Endothelial cell of umbilical vein (primary cell): Measurements from ENCODE around the gene OR56A3. TPM values are rescaled to one million over a fixed set of nuclear protein-coding genes. Genes with fewer than 3 reads are reported as not detected.

ENCODE experiments used
- BruUV-seq: library from RNA; stranded (reverse); fragments of 400-500 nt; replicated peaks from 2 replicates; lab custom pipeline; 2021; lab: Mats Ljungman, UMichigan
- CTCF ChIA-PET: fragments of 300-600, 350-600 bp; sonication (Branson Sonifier 250); formaldehyde crosslinking; loops from one replicate; lab custom pipeline; 2021; ENCODE audit warnings: antibody characterized with exemption, inconsistent platforms; lab: Charles Lee
- POLR2A ChIA-PET: fragments of 300-600, 350-600 bp; sonication (Branson Sonifier 250); formaldehyde crosslinking; loops from one replicate; lab custom pipeline; 2021; ENCODE audit warnings: antibody characterized with exemption, inconsistent platforms; lab: Charles Lee
- DNase-seq: peaks from one replicate; pipeline ENCODE4 v3.0.0-alpha.2; 2011; ENCODE audit warnings: low read depth, low spot score
- FAIRE-seq: peaks from 2 replicates; lab custom pipeline; 2011; peaks lifted over from hg19 to GRCh38; lab: Jason Lieb, UNC
- H2AFZ ChIP-seq: 2 replicates; pipeline ENCODE4 v1.6.0; 2012; ENCODE audit warnings: low read depth, low read length, control low read depth, inconsistent platforms
- H3K27ac ChIP-seq: 2 replicates; pipeline ENCODE4 v1.5.1; 2011; ENCODE audit warnings: low read depth, mild to moderate bottlenecking, control low read depth, low read length, moderate library complexity; ENCODE audit not compliant: insufficient read depth
- H3K27me3 ChIP-seq, 2 experiments: 2 replicates each; pipeline versions ENCODE4 v1.6.0 to v1.6.1; 2011; ENCODE audit warnings: low read length in 2 of 2, mixed read lengths in 1 of 2; ENCODE audit not compliant: control insufficient read depth in 2 of 2, insufficient read depth in 2 of 2
- H3K36me3 ChIP-seq, 2 experiments: 2 replicates in 1 of 2; 3 replicates in 1 of 2; pipeline ENCODE4 v1.5.1; 2011; ENCODE audit warnings: low read length in 2 of 2, mild to moderate bottlenecking in 1 of 2, moderate library complexity in 1 of 2; ENCODE audit not compliant: control insufficient read depth in 2 of 2, insufficient read depth in 2 of 2; ENCODE audit errors: extremely low read depth in 1 of 2
- H3K4me1 ChIP-seq: 3 replicates; pipeline ENCODE4 v1.5.1; 2011; ENCODE audit warnings: mild to moderate bottlenecking, low read length; ENCODE audit not compliant: control insufficient read depth, insufficient read depth; ENCODE audit errors: extremely low read depth
- H3K4me2 ChIP-seq: 2 replicates; pipeline ENCODE4 v1.6.1; 2011; ENCODE audit warnings: low read length, control low read depth, mixed read lengths; ENCODE audit not compliant: insufficient read depth
- H3K4me3 ChIP-seq, 3 experiments: fragments of 200-600 bp in 1 of 3; sonication (generic), shearing (Covaris generic) in 1 of 3; replicated peaks in 1 of 3; 2 replicates each; pipeline ENCODE4 v1.5.1; 2011 to 2016; ENCODE audit warnings: control low read depth in 3 of 3, low read length in 3 of 3, mild to moderate bottlenecking in 2 of 3, inconsistent platforms in 1 of 3, low read depth in 1 of 3, moderate library complexity in 1 of 3; ENCODE audit not compliant: insufficient read depth in 1 of 3
- H3K79me2 ChIP-seq: 2 replicates; pipeline ENCODE4 v1.6.0; 2012; ENCODE audit warnings: low read length, inconsistent platforms; ENCODE audit not compliant: control insufficient read depth, insufficient read depth
- H3K9ac ChIP-seq: replicated peaks from 2 replicates; pipeline ENCODE3; 2011; ENCODE audit warnings: low read length, control low read depth; ENCODE audit not compliant: insufficient read depth; ENCODE audit errors: extremely low read depth
- H3K9me1 ChIP-seq: replicated peaks from 3 replicates; pipeline ENCODE4 v1.6.0; 2011; ENCODE audit warnings: mild to moderate bottlenecking, low read length; ENCODE audit not compliant: control insufficient read depth, insufficient read depth; ENCODE audit errors: extremely low read depth
- H3K9me3 ChIP-seq: replicated peaks from 2 replicates; pipeline ENCODE4 v1.5.1; 2012; ENCODE audit warnings: low read length, inconsistent platforms; ENCODE audit not compliant: control insufficient read depth, insufficient read depth
- H4K20me1 ChIP-seq: replicated peaks from 2 replicates; pipeline ENCODE3; 2011; ENCODE audit warnings: mild to moderate bottlenecking, low read length; ENCODE audit not compliant: control insufficient read depth, insufficient read depth; ENCODE audit errors: extremely low read depth
- CTCF ChIP-seq, 2 donors: IDR thresholded peaks; 1 replicate in 1 of 2; 2 replicates in 1 of 2; pipeline ENCODE4 v1.5.1; 2011; ENCODE audit warnings: low read length in 2 of 2, mild to moderate bottlenecking in 2 of 2, moderate library complexity in 2 of 2, control low read depth in 1 of 2, inconsistent platforms in 1 of 2, low read depth in 1 of 2; ENCODE audit not compliant: insufficient read depth in 1 of 2; ENCODE audit errors: extremely low read depth in 1 of 2
- EZH2 ChIP-seq: IDR thresholded peaks from 2 replicates; pipeline ENCODE4 v1.6.1; 2012; ENCODE audit warnings: borderline replicate concordance, low read depth, mild to moderate bottlenecking, moderate library complexity, low read length, inconsistent platforms; ENCODE audit not compliant: severe bottlenecking
- FOS ChIP-seq: IDR thresholded peaks from 2 replicates; pipeline ENCODE4 v1.6.1; 2011; ENCODE audit warnings: mild to moderate bottlenecking, low read length, moderate library complexity, borderline replicate concordance; ENCODE audit not compliant: insufficient read depth
- GATA2 ChIP-seq: IDR thresholded peaks from 2 replicates; pipeline ENCODE4 v1.7.0; 2011; ENCODE audit warnings: low read depth, mild to moderate bottlenecking, moderate library complexity, mixed read lengths, low read length; ENCODE audit not compliant: insufficient read length, insufficient read depth
- JUN ChIP-seq: IDR thresholded peaks from 2 replicates; pipeline ENCODE4 v1.6.1; 2011; ENCODE audit warnings: borderline replicate concordance, low read depth; ENCODE audit not compliant: insufficient read length, insufficient read depth
- MAX ChIP-seq: IDR thresholded peaks from 2 replicates; pipeline ENCODE4 v1.6.1; 2011; ENCODE audit not compliant: insufficient read depth, insufficient read length
- MYC ChIP-seq: IDR thresholded peaks from one replicate; pipeline ENCODE4 v1.6.1; 2011; ENCODE audit warnings: mild to moderate bottlenecking, low read depth, low read length
- POLR2A ChIP-seq: IDR thresholded peaks from 2 replicates; pipeline ENCODE4 v1.6.1; 2012; ENCODE audit warnings: low read depth, mild to moderate bottlenecking, control low read depth, low read length
- POLR2AphosphoS5 ChIP-seq: IDR thresholded peaks from 2 replicates; pipeline ENCODE4 v1.6.1; 2012; ENCODE audit warnings: low read depth, mild to moderate bottlenecking, control low read depth, low read length, moderate library complexity; ENCODE audit not compliant: insufficient read depth
- dilution Hi-C: fragments of 300-500 bp; cut with MboI; formaldehyde crosslinking; loops from one replicate; pipeline ENCODE4 v1.15.0; 2019; ENCODE audit warnings: low sequenced_read_pairs; ENCODE audit not compliant: extremely low pct_ligation_motif_present
- intact Hi-C: fragments of 100-400 bp; cut with micrococcal nuclease; formaldehyde crosslinking; loops from one replicate; pipeline ENCODE4 v1.10.0; 2022
- polyA plus RNA-seq, 4 experiments: library from polyadenylated mRNA; depleted of rRNA in 3 of 4; stranded (reverse) in 3 of 4; unstranded in 1 of 4; fragments of >200 nt; gene quantifications; 2 replicates each; pipeline versions ENCODE4 v1.2.1 to v1.2.3, GENCODE V29; 2011 to 2012; ENCODE audit warnings: missing spikeins in 1 of 4
- total RNA-seq: library from RNA; stranded (reverse); gene quantifications from 2 replicates; pipeline ENCODE4 v1.2.3, GENCODE V29; 2021

Gene OR56A3
- total and polyA plus RNA-seq, 2 donors (not counting 3 experiments of a cell fraction or from before 2014, with no cell fraction given): not detected

GRCh38 chr11:5931061-5931460, 11.0 kb upstream of the OR56A3 start:
- FAIRE-seq: no peak
- intact Hi-C loops: no loop called here

More at GRCh38 chr11:5931061-5931460, 11.0 kb upstream of the OR56A3 start:
- TF ChIP-seq FOS (no peak), MAX (no peak), POLR2AphosphoS5 (no peak), JUN (no peak), POLR2A (no peak), MYC (no peak), CTCF (IDR thresholded peaks at IDR 0.05; ENCODE audit: extremely low read depth in 1 of 2, insufficient read depth in 1 of 2, low read depth in 1 of 2, low read length in 2 of 2) (no peak), EZH2 (no peak), GATA2 (no peak)
- no peaks in the 10 kb centered on the region for H3K4me1 ChIP-seq
- H3K27me3 ChIP-seq: no peaks in the 10 kb centered on the region
- no peaks in the 10 kb centered on the region for H3K36me3 ChIP-seq
- no peak overlapping the region for H3K27ac ChIP-seq
- no peak overlapping the region for H3K9ac ChIP-seq
- CTCF ChIA-PET: no interaction called here
- DNase-seq: no peak
- H3K4me3 ChIP-seq: no peak overlapping the region
- H3K9me3 ChIP-seq: no peaks in the 10 kb centered on the region
- no TSS peak for BruUV-seq
- dilution Hi-C loops: no loop called here
- POLR2A ChIA-PET: no interaction called here
- no peak overlapping the region for H3K4me2 ChIP-seq
- no peak overlapping the region for H2AFZ ChIP-seq
- H4K20me1 ChIP-seq: no peaks in the 10 kb centered on the region
- no peaks in the 10 kb centered on the region for H3K79me2 ChIP-seq
- no peaks in the 10 kb centered on the region for H3K9me1 ChIP-seq
